Measurements from ENCODE around the gene SEL1L2.

DNA sequence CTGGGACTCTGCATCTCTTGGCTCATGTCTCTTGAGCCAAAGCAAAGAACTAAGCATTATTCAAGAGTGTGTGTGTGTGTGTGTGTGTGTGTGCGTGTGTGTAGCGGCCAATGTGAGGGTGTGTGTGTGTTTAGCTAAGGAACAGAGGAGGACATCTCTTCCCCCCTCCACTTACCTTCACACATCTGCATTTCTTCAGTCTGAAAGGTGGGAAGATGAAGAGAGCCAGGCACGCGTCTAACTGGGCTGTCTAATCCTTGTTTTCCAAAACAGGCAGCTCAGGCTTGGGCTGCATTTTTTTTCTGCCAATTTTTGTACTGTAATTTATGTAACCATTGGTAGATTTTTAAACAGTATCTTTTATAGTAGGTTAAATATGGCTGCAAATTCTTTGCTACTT is 146.1 kb downstream of the SEL1L2 start:
- TF ChIP-seq, protein P1, sequence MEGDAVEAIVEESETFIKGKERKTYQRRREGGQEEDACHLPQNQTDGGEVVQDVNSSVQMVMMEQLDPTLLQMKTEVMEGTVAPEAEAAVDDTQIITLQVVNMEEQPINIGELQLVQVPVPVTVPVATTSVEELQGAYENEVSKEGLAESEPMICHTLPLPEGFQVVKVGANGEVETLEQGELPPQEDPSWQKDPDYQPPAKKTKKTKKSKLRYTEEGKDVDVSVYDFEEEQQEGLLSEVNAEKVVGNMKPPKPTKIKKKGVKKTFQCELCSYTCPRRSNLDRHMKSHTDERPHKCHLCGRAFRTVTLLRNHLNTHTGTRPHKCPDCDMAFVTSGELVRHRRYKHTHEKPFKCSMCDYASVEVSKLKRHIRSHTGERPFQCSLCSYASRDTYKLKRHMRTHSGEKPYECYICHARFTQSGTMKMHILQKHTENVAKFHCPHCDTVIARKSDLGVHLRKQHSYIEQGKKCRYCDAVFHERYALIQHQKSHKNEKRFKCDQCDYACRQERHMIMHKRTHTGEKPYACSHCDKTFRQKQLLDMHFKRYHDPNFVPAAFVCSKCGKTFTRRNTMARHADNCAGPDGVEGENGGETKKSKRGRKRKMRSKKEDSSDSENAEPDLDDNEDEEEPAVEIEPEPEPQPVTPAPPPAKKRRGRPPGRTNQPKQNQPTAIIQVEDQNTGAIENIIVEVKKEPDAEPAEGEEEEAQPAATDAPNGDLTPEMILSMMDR (conservative IDR thresholded peaks at IDR 0.05 in 1 of 2, IDR thresholded peaks at IDR 0.05 in 1 of 2; ENCODE audit: extremely low read depth in 1 of 2, insufficient read depth in 1 of 2, low read depth in 1 of 2, low read length in 2 of 2), result no peak
- TF ChIP-seq EZH2 (IDR thresholded peaks at IDR 0.05; ENCODE audit: borderline replicate concordance, low read length), result no peak
